Thyroid gland (tissue), 4 donors: ENCODE results near the gene KCTD17.

Experiments
- POLR2A ChIP-seq, 2 donors: fragments of 450-650 bp; IDR thresholded peaks; one replicate each; pipeline ENCODE4 v1.6.1; 2017; ENCODE audit warnings: antibody characterized with exemption in 2 of 2, mild to moderate bottlenecking in 2 of 2, moderate library complexity in 1 of 2
- TF ChIP-seq, protein P1 (sequence below), 6 experiments: fragments of 200-600 bp in 3 of 6; fragments of 450-650 bp in 3 of 6; sonication (generic) in 3 of 6; IDR thresholded peaks; one replicate each; pipeline ENCODE4 v1.5.1; 2016 to 2019; ENCODE audit warnings: antibody characterized with exemption in 6 of 6, mild to moderate bottlenecking in 2 of 6, inconsistent platforms in 1 of 6, moderate library complexity in 1 of 6

DNA sequence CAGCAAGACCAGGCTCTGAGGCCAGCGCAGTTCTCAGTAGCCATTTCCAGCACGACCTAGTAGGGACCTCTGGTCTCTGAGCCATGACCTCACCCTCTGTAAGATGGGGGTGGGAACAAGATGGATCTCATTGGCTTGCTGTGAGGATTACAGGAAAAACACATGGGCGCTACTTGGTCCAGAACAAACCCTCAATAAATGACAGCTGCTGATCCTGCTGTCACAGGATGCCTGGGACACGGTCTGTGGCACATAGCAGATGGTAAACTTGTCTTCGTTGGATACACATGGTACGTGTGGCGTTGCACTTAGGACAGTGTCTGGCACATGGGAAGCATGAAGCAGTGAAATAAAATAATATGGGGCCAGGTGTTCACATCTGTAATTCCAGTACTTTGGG, 4.5 kb upstream of the KCTD17 start:
- TF ChIP-seq, protein P1, sequence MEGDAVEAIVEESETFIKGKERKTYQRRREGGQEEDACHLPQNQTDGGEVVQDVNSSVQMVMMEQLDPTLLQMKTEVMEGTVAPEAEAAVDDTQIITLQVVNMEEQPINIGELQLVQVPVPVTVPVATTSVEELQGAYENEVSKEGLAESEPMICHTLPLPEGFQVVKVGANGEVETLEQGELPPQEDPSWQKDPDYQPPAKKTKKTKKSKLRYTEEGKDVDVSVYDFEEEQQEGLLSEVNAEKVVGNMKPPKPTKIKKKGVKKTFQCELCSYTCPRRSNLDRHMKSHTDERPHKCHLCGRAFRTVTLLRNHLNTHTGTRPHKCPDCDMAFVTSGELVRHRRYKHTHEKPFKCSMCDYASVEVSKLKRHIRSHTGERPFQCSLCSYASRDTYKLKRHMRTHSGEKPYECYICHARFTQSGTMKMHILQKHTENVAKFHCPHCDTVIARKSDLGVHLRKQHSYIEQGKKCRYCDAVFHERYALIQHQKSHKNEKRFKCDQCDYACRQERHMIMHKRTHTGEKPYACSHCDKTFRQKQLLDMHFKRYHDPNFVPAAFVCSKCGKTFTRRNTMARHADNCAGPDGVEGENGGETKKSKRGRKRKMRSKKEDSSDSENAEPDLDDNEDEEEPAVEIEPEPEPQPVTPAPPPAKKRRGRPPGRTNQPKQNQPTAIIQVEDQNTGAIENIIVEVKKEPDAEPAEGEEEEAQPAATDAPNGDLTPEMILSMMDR (IDR thresholded peaks at IDR 0.05) = no peak
- no peak for TF ChIP-seq POLR2A (IDR thresholded peaks at IDR 0.05)
